Retina (tissue), 1 donor: ENCODE results near the gene TMEM131L.

Source experiments
- DNase-seq: peaks from one replicate; pipeline ENCODE4 v3.0.0-alpha.2; 2016

TMEM131L gene

GRCh38 chr4:153474251-153474650 is 8.1 kb downstream of the TMEM131L start:
- DNase-seq: no peak

DNA sequence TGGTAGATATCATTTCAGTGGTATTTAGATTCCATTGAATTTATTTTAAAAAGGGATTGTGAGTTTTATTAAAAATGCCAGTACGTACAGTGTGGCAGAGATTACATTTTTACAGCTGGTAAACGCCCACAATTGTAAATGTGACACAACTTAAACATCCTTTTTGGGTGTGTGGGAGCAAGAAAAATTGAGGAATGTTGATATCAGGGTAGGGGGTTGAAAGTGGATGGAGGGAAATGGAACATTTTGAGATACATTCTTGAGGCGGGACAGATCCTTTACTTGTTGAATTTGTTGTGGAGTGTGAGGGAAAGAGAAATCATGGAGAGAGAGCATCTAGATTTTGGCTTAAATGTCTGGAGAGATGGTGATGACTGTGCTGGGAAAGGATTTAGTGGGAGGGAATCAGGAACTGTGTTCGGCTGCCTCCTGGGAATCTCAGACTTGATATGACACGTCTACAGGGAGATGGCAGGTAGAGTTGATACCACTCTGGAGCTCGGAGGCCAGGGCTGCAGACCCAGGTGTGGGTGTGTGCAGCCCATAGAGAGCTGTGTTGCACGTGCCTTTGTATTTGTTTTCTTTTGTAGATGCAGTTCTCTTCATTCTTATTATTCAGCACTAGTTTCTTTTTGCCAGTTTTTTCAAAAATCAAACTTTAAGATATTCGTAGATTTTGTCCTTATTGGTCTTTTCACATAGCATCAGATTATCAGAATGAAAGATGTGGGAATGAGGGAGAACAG is 10.8 kb downstream of the TMEM131L start:
- DNase-seq: no peak

DNA sequence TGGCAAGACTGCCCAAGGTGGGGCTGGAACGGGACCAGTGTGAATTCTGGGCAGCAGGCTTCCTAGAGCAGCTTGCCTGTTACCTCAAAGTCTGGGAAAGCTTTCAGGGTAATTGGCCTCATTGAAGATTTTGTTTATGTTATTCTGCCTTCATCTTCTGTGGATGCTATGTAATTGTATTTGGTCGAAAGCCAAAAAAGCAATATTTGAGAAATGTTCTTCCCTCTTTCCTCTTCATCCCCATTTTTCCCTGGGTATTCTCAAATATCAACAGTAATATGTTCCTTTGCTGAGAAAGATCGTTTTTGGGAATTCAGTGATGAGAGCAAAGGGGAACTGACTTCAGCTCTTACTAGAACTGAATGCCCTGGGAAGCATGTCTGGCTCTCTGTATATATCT is 12.9 kb downstream of the TMEM131L start:
- no peak for DNase-seq

DNA sequence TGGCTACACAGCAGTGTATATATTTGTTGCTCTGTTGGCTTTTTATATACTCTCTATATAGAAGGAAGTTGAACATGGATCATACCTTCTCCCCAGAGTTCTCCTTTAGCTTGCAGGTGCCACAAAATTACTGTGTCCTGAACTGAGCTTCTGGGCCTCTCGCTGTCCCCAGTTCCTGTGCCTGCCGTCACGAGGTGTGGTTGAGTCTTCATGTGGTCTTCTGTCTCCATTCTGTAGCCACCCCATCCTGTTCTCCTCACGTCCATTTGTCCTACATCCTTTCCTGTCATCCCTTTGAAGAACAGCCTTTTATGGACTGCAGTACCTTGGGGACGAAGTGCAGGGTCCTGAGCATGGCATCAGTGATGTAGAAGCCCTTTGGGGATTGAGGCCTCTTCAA is 14.5 kb downstream of the TMEM131L start:
- no peak for DNase-seq

- DNase-seq: no peak
Measured at GRCh38 chr4:153481478-153481877, 15.3 kb downstream of the TMEM131L start.

- DNase-seq: no peak
Measured at GRCh38 chr4:153483432-153484418, 17.6 kb downstream of the TMEM131L start.

DNA sequence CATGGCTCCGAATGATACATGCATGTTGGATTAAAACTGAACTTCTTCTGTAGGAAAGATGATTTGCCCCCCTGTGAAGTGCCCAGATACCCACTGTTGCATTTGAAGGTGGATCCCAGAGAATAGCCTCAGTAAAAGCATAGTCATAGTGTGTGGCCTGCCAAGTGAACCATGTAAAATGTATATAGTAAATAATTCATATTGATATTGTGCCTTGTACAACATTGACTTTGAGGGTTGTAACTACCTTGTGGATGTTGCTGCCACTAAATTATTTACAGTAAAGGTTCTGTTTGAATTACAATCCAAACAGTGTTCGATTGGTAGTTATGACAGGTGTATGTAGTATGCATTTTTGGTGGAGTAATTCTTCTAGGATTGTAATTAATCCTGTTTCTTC is 19.2 kb downstream of the TMEM131L start:
- peak; percentile 29 for DNase-seq

DNA sequence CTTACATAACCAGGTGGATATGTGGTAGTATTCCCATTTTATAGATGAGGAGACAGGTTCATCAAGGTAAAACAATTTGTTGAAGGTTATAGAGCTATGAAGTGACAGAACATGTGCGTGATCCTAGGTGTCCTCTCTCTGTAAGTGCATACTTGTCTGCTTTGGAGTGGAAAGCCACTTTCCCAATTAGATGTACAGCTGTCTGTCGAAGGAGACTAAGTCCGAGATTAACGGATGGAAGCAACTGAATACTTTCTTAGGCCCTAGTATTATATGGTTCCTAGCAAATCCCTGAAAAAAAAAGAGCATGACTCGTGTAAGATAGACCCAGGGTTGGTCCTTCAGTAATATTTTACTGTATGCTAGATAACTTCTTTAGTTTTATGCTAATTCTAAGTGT is 19.7 kb downstream of the TMEM131L start:
- DNase-seq: no peak

GRCh38 chr4:153486281-153487151 is 20.4 kb downstream of the TMEM131L start:
- DNase-seq: no peak

DNA sequence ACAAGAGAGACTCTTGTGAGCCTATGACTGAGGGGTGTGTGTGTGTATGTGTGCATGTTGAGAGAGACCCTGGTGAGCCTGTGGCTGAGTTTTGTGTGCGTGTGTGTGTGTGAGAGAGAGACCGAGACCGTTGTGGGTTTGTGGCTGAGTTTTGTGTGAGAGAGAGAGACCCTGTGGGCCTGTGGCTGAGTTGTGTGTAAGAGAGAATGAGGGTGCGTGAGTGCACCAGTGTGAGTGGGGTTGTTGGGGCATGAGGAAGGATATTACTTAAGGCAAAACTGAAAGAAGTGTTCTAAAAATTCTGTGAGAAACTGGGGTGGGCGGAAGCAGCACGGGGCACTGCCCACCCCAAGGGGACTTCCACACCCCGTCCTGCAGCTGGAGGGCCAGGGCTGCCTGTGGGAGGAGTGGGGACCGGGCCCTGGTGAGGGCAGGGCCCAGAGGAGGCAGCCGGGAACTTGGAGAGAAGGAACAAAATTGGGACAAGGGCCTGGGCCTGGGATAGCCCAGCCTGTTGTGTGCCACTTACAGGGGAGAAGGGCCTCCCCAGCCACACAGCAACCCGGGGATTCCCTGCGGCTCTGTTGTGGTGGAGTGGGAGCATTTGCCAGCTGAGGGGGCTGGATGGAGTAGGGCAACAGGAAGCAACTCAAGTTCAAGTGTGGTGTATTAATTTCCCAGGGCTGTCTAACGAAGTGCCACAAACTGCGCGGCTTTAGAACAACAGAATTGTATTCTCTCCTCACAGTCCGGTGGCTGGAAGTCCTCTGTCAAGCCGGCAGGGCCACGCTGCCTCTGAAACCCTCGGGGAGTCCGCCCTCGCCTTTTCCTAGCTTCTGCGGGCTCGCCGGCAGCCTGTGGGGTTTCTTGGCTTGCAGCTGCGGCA is 22.1 kb downstream of the TMEM131L start:
- peak; percentile 71 for DNase-seq

DNA sequence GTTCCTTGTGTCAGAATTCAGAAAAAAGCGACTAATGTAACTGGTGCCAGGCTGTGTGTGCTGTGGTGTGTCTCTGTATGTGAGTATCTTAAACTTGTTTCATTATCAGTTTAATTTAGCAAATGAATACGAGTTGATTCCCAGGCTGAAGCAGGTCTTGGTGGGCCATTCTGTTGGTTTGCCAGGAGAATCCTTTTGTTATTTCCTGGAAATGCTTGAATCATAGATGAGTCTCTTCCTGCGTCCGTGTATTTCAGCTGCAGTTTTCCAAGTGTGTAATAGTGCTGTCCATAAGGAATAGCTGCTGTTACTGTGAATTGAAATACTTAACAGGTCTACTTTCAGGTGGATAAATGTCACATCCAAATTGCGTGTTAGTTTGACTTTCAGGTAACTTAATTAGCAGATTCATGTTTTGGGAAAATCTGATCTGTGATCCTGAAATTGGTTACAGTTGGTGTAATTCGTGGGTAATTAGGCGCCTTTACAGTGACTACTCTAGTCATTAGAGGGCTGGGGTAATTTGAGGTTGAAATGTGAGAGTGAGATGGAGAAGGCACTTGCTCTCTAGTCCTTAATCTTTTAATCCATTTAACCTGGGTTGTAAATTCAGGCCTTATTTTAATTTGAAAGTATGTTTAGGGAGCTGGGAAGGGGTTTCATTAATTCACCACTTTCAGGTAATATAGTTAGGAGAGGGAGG is 23.8 kb downstream of the TMEM131L start:
- DNase-seq: no peak

DNA sequence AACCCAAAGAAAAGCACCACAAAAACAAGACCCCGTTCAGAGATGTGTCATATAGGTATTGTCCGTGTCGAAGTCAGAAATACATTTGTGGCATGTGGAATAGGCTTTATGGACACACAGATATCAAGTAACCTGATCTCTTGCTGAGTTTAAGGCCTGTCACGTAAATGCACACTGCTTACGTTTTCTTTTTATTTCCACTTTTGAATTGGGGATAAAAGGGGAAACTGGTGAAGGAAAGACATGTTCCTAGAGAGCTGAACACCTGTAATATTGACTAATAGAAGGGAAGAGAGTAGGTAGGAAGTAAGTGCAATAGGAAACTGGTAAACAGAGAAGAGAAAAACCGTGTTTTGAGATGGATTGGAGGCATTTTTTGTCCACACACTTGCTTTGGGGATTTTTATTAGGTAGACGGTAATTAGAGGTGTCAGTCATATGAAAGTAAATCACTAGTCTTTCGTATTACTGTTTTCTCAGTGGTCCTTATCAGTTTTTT is 24.9 kb downstream of the TMEM131L start:
- no peak for DNase-seq

GRCh38 chr4:153494562-153494961 is 28.4 kb downstream of the TMEM131L start:
- no peak for DNase-seq

GRCh38 chr4:153495480-153496193 is 29.5 kb downstream of the TMEM131L start:
- DNase-seq: no peak

- no peak for DNase-seq
Measured at GRCh38 chr4:153497091-153497531, 31.0 kb downstream of the TMEM131L start.

DNA sequence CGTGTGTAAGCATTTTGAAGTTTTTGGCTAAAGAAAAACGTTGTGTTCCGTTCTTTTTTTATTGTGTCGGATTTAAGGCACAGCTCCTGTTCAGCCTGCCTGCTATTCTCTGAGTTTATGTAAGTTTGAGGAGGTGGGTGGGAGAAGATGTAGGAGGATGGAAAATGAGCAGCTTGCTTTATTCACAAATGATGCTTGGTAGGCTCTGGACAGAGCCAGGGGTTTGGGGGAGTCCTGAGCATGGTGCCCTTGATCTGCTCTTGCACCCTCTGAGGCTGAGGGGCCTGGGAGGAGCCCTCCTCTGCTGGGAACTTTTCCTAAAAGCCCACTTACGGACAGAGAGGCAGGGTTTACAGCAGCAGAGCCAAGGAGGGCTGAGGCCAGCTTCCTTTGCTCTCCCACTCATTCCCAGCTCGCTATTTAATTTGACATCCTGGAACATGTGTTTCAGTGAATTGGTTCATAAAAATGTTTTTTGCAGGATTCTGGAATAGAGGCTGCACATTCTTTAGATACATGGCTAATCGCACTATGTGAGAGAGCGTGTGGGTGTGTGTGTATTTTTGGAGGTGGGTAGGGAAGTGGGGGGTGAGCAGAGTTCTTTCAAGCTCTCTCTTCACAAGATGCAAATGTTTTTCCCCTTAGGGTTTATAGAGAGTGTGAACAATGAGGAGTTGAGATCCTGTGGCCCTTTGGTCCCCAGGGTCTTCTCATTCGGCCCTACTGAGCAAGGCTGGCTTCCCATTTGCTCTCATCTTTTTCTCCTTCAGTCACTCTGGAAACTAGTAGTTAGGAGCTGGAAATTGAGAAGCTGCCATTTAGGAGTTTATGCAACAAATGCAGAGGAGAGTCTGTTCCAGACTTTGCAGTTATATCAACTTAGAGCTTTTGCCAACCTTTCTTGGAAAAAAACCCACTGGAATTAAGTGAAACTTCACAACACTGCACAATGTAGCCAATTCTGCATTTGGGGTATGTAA is 32.1 kb downstream of the TMEM131L start:
- no peak for DNase-seq

DNA sequence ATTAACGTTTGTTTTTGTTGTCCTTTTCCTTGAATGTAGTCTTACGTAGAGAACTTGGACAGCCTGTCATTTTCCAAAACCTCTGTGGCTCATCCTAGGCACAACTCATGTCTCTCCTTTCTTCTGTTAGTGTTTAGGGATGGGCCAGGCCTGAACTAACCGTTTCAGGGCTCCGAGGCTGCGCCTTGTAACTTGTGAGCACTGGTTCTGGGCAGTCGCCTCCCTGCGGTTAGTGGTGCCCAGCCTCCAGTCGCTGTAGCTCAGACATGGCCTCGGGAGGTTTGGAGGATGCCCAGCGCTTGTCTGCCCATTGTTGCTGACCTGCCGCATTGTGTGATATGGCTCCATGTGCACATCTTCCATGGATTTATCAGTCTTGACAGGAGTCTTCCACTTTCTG is 32.8 kb downstream of the TMEM131L start:
- no peak for DNase-seq

DNA sequence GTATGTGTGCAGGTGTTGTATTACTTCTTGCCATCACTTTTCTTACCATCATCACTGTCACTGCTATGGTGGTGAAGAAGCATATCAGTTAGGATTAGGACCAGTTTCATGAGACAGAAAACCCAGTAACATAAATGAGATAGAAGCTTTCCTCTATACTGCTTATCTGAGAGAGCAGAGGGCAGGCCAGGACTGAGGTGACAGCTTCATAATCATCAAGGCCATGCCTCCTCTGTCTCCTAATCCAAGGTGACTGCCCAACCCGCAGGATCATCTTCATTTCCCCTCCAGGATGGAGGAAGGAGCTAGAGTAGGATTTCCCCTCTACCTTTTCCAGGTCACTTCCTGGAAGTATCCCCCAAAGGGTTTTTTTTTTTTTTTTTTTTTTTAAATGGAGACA is 35.4 kb downstream of the TMEM131L start:
- DNase-seq: no peak

GRCh38 chr4:153502584-153502983 is 36.4 kb downstream of the TMEM131L start:
- no peak for DNase-seq
